Measurements from ENCODE around the gene GNG2.

The GNG2 gene

DNA sequence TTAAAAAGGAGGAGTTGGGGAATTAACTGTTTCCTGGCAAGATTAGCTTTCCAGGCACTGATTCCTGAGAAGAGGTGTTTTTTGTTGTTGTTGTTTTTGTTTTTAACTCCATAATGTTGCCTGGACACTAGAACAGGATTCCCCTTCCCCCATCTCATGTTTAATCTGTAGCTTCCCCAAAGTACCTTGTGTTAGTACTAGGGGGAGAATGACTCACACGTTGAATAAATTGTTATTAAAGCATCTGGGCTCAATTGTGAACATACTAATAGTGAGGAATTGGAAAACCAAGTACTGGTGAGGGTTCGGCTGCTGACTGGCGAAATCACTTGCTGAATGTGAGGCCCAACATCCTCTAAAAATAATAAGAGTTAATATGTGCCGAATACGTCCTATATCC lies 1.3 kb upstream of the GNG2 start:
- DNase-seq, result no peak

GRCh38 chr14:51860825-51861499 lies 550 bp downstream of the GNG2 start:
- no peak for DNase-seq

- no peak for DNase-seq
These were observed 1.9 kb downstream of the GNG2 start for GRCh38 chr14:51862176-51862796.

GRCh38 chr14:51862860-51863259 lies 2.4 kb downstream of the GNG2 start:
- DNase-seq, result no peak

DNA sequence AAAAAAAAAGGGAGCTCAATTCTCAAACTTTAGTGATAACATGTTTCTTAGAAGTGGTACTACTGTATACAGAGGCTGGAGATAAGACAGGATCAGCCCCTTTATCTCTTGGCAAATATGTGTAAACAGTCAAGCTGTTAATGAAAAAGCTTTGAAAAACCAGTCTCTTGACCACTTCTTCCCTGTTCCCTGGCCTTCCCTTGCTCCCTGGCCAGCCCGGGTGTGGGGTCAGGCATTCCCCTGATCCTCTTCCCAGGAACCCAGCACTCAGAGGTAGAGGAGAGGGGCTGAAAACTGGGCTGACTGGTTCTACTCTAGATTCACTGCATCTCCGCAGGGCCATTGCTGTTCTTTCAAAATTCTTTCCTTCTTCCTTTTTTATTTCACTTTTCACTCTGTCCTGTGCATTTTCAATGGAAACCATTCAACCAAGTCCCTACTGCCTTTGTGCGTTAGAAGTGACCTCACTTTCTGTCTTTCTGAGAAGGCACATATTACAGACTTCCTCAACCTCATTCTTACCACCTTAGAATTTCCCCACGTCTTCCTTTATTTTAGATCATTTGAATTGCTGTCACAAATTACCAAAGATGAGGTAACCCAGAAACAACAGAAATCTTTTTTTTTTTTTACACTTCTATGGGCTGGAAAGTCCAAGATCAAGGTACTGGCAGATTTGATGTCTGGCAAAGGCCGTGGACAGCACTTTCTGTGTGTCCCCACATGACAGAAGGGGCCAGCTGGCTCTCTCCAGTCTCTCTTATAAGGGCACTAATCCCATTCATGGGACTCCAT lies 5.7 kb downstream of the GNG2 start:
- no peak for DNase-seq

DNA sequence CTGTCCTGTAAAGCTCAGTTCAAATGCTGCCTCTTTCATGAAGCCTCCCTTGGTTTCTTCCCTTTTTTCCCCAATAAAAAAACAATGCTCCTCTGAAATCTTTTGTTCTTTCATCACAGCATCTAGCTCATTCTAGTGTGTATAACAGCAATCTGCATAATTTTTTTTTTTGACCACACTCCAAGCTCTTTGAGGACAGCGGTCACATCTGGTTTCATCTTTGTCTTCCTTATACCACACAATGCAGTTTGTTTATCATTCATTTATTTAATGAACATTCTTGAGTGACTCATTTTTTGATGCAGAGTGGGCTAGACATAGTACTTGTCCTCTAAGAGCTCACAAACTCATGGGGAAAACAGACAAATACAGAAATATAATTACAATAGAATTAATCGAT lies 7.3 kb downstream of the GNG2 start:
- no peak for DNase-seq

DNA sequence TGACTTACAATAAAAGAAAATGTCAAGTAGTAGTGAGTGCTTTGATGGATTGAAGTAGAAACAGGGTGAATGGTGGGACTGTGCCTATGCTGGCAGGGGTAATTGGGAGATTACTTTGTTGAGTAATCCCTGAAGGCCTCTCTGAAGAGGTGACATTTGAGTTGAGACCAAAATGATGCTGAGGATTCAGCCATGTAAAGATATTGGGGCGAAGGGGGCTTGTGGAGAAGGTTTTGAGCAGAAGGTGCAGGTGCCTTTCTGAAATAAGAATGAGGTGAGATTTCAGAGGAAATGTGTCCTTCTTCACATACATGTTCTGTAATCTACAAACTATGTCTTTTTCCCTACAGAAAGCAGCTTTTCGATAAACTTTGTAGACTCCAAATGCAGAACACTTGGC lies 8.0 kb downstream of the GNG2 start:
- no peak for DNase-seq

DNA sequence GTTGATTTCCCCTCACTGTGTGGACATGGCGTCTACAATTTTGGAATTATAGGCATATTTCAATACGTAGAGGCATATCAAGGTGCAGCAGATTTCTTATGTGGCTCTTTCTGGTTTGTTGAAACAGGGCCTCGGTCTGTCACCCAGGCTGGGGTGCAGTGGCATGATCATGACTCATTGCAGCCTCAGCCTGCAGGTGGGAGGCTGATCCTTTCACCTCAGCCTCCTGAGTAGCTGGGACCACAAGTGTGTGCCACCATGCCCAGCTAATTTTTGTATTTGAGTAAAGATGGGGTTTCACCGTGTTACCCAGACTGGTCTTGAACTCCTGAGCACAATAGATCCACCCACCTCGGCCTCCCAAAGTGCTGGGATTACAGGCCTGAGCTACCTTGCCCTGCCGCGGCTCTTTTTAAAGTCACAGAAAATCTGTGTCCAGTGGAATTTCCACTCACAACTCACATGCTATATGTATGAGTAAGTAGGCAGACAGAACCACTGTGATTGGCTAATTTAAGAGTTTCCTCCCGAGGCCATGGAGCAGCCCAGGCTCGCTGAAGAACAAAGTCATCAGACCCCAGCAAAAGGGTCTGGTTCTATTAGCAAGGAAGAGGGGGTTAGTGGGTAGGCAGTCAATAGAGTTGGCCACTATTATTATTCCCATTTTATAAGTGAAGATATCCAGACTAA lies 9.1 kb downstream of the GNG2 start:
- DNase-seq, result no peak

DNA sequence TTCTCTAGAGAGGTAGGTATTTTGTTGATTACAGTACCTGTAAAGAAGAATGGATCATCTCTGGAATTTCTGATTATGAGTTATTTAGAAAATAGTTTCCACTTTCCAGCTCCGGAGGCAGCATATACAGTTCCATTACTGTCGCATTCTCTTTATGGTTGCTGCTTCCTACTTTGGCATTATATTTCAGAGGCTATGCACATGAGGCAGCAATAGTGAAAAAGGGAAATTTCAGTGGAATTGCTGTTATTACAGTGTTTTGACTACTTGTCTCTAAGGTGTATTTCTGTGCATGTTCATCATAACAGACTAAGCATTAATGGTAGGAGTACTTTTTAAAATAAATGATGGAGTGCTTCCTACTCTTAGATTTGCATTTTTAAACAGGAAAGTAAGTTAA lies 10.2 kb downstream of the GNG2 start:
- DNase-seq, result no peak

GRCh38 chr14:51871846-51872245 lies 11.4 kb downstream of the GNG2 start:
- no peak for DNase-seq

GRCh38 chr14:51872396-51872795 lies 12.0 kb downstream of the GNG2 start:
- no peak for DNase-seq

- peak; percentile 26 for DNase-seq
These were observed 12.9 kb downstream of the GNG2 start for GRCh38 chr14:51873221-51873893.

DNA sequence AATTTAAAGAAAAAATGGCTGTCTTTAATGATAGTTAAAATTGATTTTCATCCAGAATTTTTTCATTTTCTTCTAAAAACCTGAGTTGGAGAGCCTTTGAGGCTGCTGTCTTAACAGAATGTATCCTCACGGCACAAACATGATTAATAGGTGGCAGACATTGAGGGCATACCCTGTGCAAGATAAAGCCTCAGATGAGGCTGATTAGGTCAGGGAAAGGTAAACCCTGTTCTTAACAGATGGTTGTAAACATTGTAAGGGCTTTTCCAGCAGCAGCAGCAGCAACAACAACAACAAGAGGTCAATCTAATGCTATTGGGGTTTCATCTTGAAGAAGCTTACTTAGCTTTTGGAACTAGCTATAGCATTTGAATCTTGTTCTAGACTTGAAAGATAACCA lies 17.4 kb downstream of the GNG2 start:
- DNase-seq, result no peak

DNA sequence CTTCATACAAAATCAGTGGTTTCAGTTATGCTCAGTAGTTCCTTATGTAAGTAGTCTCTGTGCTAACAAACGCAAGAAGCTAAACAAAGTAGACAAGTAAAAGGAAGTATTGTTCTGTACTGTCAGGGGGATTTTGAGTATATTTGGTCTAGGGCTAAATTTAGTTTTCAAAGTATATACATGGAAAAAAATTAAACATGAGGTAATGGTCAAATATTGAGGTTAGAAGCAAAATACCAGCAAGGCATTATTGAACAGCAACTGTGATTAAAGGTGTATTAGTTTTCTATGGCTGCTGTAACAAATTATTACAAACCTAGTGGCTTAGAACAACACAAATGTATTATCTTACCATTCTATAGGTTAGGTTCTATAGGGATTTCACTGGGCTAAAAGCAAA lies 18.8 kb downstream of the GNG2 start:
- no peak for DNase-seq

DNA sequence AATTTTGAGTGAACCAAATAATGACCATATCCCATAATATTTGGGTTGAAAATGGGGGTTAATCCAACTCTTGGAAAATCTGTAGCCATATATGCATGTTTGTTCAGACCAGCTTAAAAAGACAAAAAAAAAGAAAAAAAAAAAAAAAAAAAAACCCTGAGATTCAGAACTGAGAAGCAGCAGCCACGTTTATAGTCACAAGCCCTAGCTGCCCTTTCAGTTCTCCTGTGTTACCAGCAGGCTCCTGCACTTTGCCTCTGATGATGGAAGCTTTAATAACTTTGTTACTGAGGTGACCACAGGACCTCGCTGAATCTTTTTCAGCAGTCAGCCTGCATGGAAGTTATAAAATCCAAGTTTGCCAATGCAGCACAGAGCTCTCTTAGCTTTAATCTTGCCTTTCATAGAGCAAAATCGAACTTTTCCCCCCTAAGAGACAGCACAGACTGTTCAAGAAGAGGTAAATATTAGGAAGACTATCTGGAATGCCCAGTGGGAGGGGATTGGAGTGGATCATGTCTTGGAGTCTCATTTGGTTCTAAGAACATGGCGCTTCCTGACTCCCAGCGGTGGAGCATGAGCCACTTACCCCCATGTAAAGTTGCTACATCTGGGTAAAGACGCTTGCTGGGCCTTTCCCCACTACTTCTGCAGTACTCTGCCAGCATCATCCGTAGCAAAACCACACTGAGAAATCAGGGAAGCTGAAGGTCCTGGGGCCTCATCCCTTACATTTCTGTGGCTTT lies 20.6 kb downstream of the GNG2 start:
- DNase-seq, result no peak

- DNase-seq, result no peak
These were observed 21.2 kb downstream of the GNG2 start for GRCh38 chr14:51881636-51882035.

- DNase-seq, result no peak
These were observed 22.8 kb downstream of the GNG2 start for GRCh38 chr14:51883232-51883631.

GRCh38 chr14:51884086-51884927 lies 23.9 kb downstream of the GNG2 start:
- DNase-seq, result no peak

- no peak for DNase-seq
These were observed 29.4 kb downstream of the GNG2 start for GRCh38 chr14:51889851-51890250.

DNA sequence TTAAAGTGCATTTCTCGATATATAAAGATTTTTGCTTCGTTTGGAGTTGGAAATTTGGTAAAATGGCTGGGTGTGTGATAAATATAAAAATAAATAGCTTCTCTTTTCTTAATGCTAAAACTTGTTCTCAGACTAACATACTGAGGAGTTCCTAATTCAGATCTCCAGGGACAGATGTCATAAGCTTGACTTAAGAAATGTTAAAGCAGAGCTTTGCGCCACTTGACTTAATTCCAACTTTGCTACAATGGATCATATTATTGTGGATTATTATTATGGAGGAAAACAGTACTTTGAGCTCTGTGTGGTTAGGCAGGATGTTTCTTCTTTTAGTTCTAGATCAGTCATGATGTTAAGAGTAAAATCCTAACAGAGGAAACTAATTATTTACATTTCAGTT lies 33.8 kb downstream of the GNG2 start:
- DNase-seq, result no peak

GRCh38 chr14:51895375-51895774 lies 35.0 kb downstream of the GNG2 start:
- DNase-seq, result no peak

All from NCI-H2029 treated with DMSO at 0.1 percent for 48 hours (cell line).